GM12865 (cell line): ENCODE measurements around the gene CDC42EP5.

Source experiments
- DNase-seq: peaks from one replicate; pipeline ENCODE4 v3.0.0; 2010; ENCODE audit warnings: low read depth
- H3K4me3 ChIP-seq: 2 replicates; pipeline ENCODE4 v1.5.1; 2011; ENCODE audit warnings: mild to moderate bottlenecking, low read depth, low read length, control low read depth
- CTCF ChIP-seq: IDR thresholded peaks from 2 replicates; pipeline ENCODE4 v1.5.1; 2011; ENCODE audit warnings: low read length, control low read depth, low read depth, inconsistent platforms; ENCODE audit not compliant: insufficient read depth; ENCODE audit errors: missing control alignments

The CDC42EP5 gene

DNA sequence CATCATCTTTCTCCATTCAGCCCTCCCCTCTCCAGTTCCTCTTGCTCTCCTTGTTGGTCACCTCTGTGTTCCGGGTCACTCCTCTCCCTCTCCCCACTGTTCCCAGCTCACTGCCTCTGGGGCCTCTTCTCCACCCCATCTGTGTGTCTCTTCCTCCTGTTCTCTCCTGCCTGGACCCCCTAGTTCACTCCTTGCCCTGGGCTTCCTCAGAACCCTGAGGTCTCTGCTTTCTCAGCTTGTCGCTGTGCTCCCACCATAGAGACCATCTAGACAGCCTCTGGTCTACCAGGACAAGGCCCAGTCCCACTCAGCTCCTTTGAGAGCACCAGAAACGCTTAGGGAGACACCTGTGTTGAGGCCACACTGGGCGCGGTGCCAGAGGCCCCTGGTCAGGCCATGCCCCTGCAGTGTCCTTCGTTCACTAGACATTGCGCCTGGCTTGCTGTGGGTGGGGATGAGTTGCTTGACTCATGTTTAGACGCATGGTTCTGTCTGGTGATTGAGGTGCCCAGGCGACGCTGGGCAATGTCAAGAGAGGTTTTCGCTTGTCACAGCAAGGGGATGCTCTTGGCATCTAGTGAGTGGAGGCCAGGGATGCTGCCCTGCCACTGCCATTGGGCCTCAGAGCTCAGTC lies 14.3 kb downstream of the CDC42EP5 start:
- TF ChIP-seq CTCF: no peak
- DNase-seq: no peak
- no peak overlapping the region for H3K4me3 ChIP-seq

DNA sequence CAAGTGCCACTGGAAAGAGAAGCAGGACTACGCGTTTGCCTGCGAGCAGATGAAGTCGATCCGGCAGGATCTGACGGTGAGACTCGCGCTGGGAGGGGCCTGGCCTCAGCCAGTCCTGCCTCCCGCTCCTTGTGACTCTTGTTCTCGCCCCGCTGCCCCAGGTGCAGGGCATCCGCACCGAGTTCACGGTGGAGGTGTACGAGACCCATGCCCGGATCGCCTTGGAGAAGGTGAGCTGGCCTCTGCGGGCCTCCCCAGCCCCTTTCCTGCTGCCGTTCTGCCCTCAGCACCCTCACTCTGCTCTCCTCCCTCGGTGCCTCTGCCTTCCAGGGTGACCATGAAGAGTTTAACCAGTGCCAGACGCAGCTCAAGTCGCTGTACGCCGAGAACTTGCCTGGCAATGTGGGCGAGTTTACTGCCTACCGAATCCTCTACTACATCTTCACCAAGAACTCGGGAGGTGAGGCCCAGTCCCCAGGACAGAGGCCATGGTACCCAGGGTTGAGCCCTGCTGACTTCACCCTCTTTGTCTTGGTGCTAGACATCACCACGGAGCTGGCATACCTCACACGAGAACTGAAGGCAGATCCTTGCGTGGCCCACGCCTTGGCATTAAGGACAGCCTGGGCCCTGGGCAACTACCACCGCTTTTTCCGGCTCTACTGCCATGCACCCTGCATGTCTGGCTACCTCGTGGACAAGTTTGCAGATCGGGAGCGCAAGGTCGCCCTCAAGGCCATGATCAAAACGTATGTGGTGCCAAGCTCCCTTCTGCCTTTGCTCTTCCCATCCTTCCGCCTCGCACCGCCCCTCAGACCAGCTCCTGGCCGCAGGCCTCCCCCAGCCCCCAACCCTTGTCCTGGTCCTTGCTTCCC lies 15.1 kb downstream of the CDC42EP5 start:
- TF ChIP-seq CTCF: no peak
- no peak overlapping the region for H3K4me3 ChIP-seq
- DNase-seq: no peak

DNA sequence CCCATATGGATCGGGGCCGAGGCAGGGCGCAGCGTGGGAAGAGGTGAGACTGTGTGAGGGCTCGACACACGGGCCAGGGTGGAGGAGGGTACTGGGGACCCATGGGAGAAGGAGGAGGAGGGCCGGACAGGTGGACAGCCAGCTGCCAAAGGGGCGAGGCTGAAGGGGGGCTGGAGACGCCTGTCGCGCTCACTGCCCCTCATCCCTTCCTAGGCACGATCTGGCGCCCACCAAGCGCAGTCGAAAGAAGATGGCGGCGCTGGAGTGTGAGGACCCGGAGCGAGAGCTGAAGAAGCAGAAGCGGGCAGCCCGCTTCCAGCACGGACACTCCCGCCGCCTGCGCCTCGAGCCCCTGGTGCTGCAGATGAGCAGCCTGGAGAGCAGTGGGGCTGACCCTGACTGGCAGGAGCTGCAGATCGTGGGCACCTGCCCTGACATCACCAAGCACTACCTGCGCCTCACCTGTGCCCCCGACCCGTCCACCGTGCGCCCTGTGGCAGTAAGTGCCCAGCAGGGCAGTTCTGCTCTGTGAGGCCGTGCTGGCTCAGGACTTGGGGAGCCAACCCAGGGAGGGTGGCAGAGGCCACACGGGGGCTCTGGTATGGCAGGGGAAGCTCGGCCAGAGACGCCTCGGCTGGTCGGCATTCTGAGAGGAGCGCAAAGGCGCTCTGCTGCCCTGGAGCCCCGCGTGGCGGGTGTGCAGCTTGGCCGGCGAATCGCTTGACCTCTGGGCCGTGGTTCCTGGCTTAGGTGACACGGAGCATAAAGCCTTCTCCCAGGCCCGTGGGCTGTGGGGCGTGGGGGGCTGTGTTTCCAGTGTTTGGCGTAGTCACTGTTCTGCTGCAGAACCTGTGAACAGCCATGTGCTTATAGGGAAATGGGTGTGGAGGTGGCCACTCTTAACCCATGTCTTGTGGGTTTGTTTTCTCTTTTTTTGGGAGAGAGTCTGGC lies 16.4 kb downstream of the CDC42EP5 start:
- DNase-seq: no peak
- no peak overlapping the region for H3K4me3 ChIP-seq
- no peak for TF ChIP-seq CTCF

- H3K4me3 ChIP-seq: no peak overlapping the region
- DNase-seq: no peak
Observed at GRCh38 chr19:54455786-54456422, 17.2 kb downstream of the CDC42EP5 start.

GRCh38 chr19:54454781-54455675 lies 18.1 kb downstream of the CDC42EP5 start:
- no peak overlapping the region for H3K4me3 ChIP-seq
- no peak for DNase-seq
- TF ChIP-seq CTCF: no peak

More at GRCh38 chr19:54455786-54456422, 17.2 kb downstream of the CDC42EP5 start:
- no peak for TF ChIP-seq CTCF
